K562 (cell line): Measurements from ENCODE around the gene FAM187B. TPM values are rescaled to one million over a fixed set of nuclear protein-coding genes. Genes with fewer than 3 reads are reported as not detected.

Experiments used
- HNRNPK ChIP-seq: fragments of 200-400 bp; formaldehyde crosslinking; IDR thresholded peaks from one replicate; pipeline ENCODE4 v1.6.1; 2018; ENCODE audit warnings: mild to moderate bottlenecking, low read depth, low read length; ENCODE audit not compliant: poor library complexity, severe bottlenecking
- MGA ChIP-seq: fragments of 450-650 bp; IDR thresholded peaks from 2 replicates; pipeline ENCODE4 v1.6.1; 2016; ENCODE audit warnings: mild to moderate bottlenecking, moderate library complexity
- SP1 ChIP-seq: sonication (generic); formaldehyde crosslinking; IDR thresholded peaks from 2 replicates; pipeline ENCODE4 v1.8.1; 2022; ENCODE audit warnings: mild to moderate bottlenecking, missing genetic modification reagents
- U2AF2 ChIP-seq: fragments of 200-400 bp; formaldehyde crosslinking; optimal IDR thresholded peaks from 2 replicates; pipeline ENCODE3; 2017; ENCODE audit warnings: low read depth, mild to moderate bottlenecking, low read length
- YY1 ChIP-seq, 3 experiments: IDR thresholded peaks; 2 replicates each; pipeline ENCODE4 v1.6.1; 2011; ENCODE audit warnings: low read length in 2 of 3, mild to moderate bottlenecking in 2 of 3, moderate library complexity in 2 of 3, borderline replicate concordance in 1 of 3, control low read depth in 1 of 3, low read depth in 1 of 3; ENCODE audit not compliant: insufficient read depth in 3 of 3, insufficient replicate concordance in 2 of 3, control insufficient read depth in 1 of 3, insufficient read length in 1 of 3; ENCODE audit errors: extremely low read depth in 1 of 3
- ZBTB11 ChIP-seq, 3 experiments: fragments of 200-800 bp in 1 of 3; fragments of 250-450 bp in 1 of 3; fragments of 450-650 bp in 1 of 3; sonication (Bioruptor Pico) in 1 of 3; sonication (Bioruptor generic) in 1 of 3; formaldehyde crosslinking in 1 of 3; IDR thresholded peaks; 2 replicates each; pipeline versions ENCODE4 v1.6.1 to v1.8.0; 2016 to 2022; ENCODE audit warnings: mild to moderate bottlenecking in 2 of 3, missing genetic modification characterization in 2 of 3, missing compliant biosample characterization in 1 of 3, moderate library complexity in 1 of 3
- polyA plus RNA-seq, 8 experiments: library from polyadenylated mRNA; depleted of rRNA in 4 of 8; stranded (reverse) in 5 of 8; unstranded in 3 of 8; fragments of >200 nt; fragmentation: Nextera tagmentation in 2 of 8; fragmentation: Illumina TruSeq in 1 of 8; extraction: Ambion mirVana in 2 of 8; extraction: Trizol in 1 of 8; gene quantifications; 2 replicates each; pipeline versions ENCODE4 v1.2.1 to v1.2.3, GENCODE V29; 2011 to 2014; ENCODE audit warnings: inconsistent platforms in 1 of 8, missing spikeins in 1 of 8
- total RNA-seq, 7 experiments: library from RNA; depleted of rRNA in 6 of 7; stranded (reverse); fragments of >200 nt in 6 of 7; fragmentation: Illumina TruSeq in 2 of 7; extraction: Trizol in 2 of 7; gene quantifications; 2 replicates each; pipeline versions ENCODE4 v1.2.1 to v1.2.3, GENCODE V29; 2011 to 2021; ENCODE audit warnings: low replicate concordance in 1 of 7

Gene FAM187B
- total and polyA plus RNA-seq, 9 of the 15 experiments (the other 6 are each of a cell fraction or from before 2014, with no cell fraction given): 0.04 to 0.09 TPM; not detected in 7

- 0 out of 2 replicates have a peak, but pooled peaks have one; percentile 7 for TF ChIP-seq MGA
- TF ChIP-seq SP1 (CRISPR knock-in tag): no peak
- no peak for TF ChIP-seq ZBTB11 (CRISPR knock-in tag; IDR thresholded peaks at IDR 0.05)
- TF ChIP-seq HNRNPK: no peak
- TF ChIP-seq U2AF2: no peak
- peak in 1 of 3 experiments; percentile 19 for TF ChIP-seq YY1 (IDR thresholded peaks at IDR 0.05; ENCODE audit: borderline replicate concordance in 1 of 3, control insufficient read depth in 1 of 3, extremely low read depth in 1 of 3, insufficient read depth in 3 of 3, insufficient read length in 1 of 3, insufficient replicate concordance in 2 of 3, low read depth in 1 of 3, low read length in 2 of 3)
- TF ChIP-seq, all 486 proteins: peak for 12
Observed at GRCh38 chr19:35194012-35194984, 34.2 kb downstream of the FAM187B start (continued).
